HUES64 (cell line): Measurements from ENCODE around the gene PLIN4. TPM values are rescaled to one million over a fixed set of nuclear protein-coding genes. Genes with fewer than 3 reads are reported as not detected.
"Not testable (repeated sequence)": the region's sequence is repeated elsewhere in the genome, so short reads cannot be mapped to it uniquely, and the experiment has no call there.

ENCODE experiments used
- H3K27ac ChIP-seq: 2 replicates; pipeline ENCODE4 v1.7.0; 2013; ENCODE audit warnings: low read depth, low read length, inconsistent platforms
- H3K27me3 ChIP-seq: 2 replicates; pipeline ENCODE4 v1.6.1; 2013; ENCODE audit warnings: mild to moderate bottlenecking, low read length; ENCODE audit not compliant: insufficient read depth
- H3K36me3 ChIP-seq: 2 replicates; pipeline ENCODE4 v1.6.1; 2013; ENCODE audit warnings: mild to moderate bottlenecking, low read length; ENCODE audit not compliant: insufficient read depth
- H3K4me1 ChIP-seq: 2 replicates; pipeline ENCODE4 v1.6.1; 2013; ENCODE audit warnings: mild to moderate bottlenecking, low read length, moderate library complexity; ENCODE audit not compliant: insufficient read depth
- H3K4me3 ChIP-seq: 2 replicates; pipeline ENCODE4 v1.5.1; 2013; ENCODE audit warnings: mild to moderate bottlenecking, low read length, moderate library complexity
- H3K9ac ChIP-seq: 2 replicates; pipeline ENCODE4 v1.6.1; 2013; ENCODE audit warnings: mild to moderate bottlenecking, low read depth, low read length
- H3K9me3 ChIP-seq: 2 replicates; pipeline ENCODE4 v1.6.1; 2013; ENCODE audit warnings: low read depth, low read length; ENCODE audit not compliant: insufficient read depth
- WGBS: fragments of 150-250, 120-280 bp; methylation state at CpG from one replicate; pipeline ENCODE4 v1.1.7; 2013; ENCODE audit warnings: missing lambda C conversion rate; 5-methylcytosine and 5-hydroxymethylcytosine counted together
- polyA plus RNA-seq, 2 experiments: library from polyadenylated mRNA; stranded (reverse); fragments of 50-300 nt; gene quantifications; one replicate each; pipeline ENCODE4 v1.2.3, GENCODE V29; 2013

PLIN4 gene
- polyA plus RNA-seq (2013, experiment 1 of 2), result 0.05 TPM
- 0.06 TPM for polyA plus RNA-seq (2013, experiment 2 of 2)

GRCh38 chr19:4518345-4519171, at the start of gene PLIN4:
PLIN4 (minus strand) TSS chr19:4518486; CDS start chr19:4518272, 214 bp downstream.
- H3K4me3 ChIP-seq, result no peak within 1 kb of the TSS
- no peaks in the 10 kb centered on the region for H3K9me3 ChIP-seq
- H3K27ac ChIP-seq, result no peak within 1 kb of the TSS
- no peaks in the 10 kb centered on the region for H3K36me3 ChIP-seq
- H3K4me1 ChIP-seq, result no peaks in the 10 kb centered on the region
- H3K9ac ChIP-seq, result no peak within 1 kb of the TSS
- peaks cover 11% of the 10 kb centered on the region; the same call in 1 of the 2 replicates for H3K27me3 ChIP-seq
- 89% methylated on average over 34 of the region's 34 CpGs for WGBS

GRCh38 chr19:4567584-4568071, 49.3 kb upstream of the PLIN4 start:
- no peaks in the 10 kb centered on the region for H3K36me3 ChIP-seq
- H3K4me1 ChIP-seq, result no peaks in the 10 kb centered on the region
- no peaks in the 10 kb centered on the region for H3K9me3 ChIP-seq
- 63% methylated on average over 14 of the region's 14 CpGs for WGBS
- no peak overlapping the region for H3K27ac ChIP-seq
- H3K9ac ChIP-seq, result no peak overlapping the region
- H3K27me3 ChIP-seq, result no peaks in the 10 kb centered on the region
- H3K4me3 ChIP-seq, result no peak overlapping the region

- H3K36me3 ChIP-seq, result no peaks in the 10 kb centered on the region
- no peak overlapping the region for H3K4me3 ChIP-seq
- no peaks in the 10 kb centered on the region for H3K27me3 ChIP-seq
- 94% methylated on average over 35 of the region's 35 CpGs for WGBS
- H3K4me1 ChIP-seq, result no peaks in the 10 kb centered on the region
- no peak overlapping the region for H3K9ac ChIP-seq
- H3K9me3 ChIP-seq, result no peaks in the 10 kb centered on the region
- H3K27ac ChIP-seq, result no peak overlapping the region
Measured at GRCh38 chr19:4566402-4567051, 48.2 kb upstream of the PLIN4 start.

- not testable (repeated sequence) for H3K4me1 ChIP-seq, H3K9me3 ChIP-seq, H3K27me3 ChIP-seq, H3K4me3 ChIP-seq, H3K36me3 ChIP-seq, H3K27ac ChIP-seq, H3K9ac ChIP-seq
- WGBS, result 92% methylated on average over 5 of the region's 5 CpGs
Measured at GRCh38 chr19:4563562-4563961, 45.3 kb upstream of the PLIN4 start.

GRCh38 chr19:4562085-4562484, 43.8 kb upstream of the PLIN4 start:
- not testable (repeated sequence) for H3K27me3 ChIP-seq, H3K4me1 ChIP-seq, H3K36me3 ChIP-seq, H3K9me3 ChIP-seq, H3K4me3 ChIP-seq, H3K27ac ChIP-seq, H3K9ac ChIP-seq
- 92% methylated on average over 6 of the region's 7 CpGs for WGBS

DNA sequence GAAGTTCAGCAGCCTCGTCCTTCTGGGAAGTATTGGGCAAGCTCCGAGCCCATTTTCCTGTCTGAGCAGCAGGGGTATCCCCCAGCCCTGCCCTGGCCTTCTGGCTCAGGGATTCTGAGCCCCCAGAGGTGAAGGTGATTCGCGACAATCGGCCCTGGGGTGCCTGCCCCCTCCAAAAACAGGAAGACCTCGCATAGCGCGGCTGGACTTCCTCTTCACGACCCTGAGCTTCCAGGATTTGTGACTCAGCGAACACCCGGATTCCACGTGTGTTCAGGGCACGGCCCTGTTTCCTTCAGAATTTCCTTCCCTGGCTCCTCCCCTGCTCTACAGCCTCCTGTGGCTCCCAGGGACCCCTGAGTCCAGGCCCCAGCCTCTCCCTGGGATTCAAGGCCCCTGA, 41.3 kb upstream of the PLIN4 start, which contains the start of gene SEMA6B:
Gene SEMA6B (minus strand): TSS at position 116 of the 400 bp plus-strand sequence. CDS start 1,227 bp downstream, outside the sequence.
- Histone ChIP-seq H3K4me1 (no peaks in the 10 kb centered on the region; the same call in 1 of the 2 replicates), H3K9me3 (no peaks in the 10 kb centered on the region), H3K9ac (no peak within 1 kb of the TSS), H3K36me3 (peaks cover 13% of the 10 kb centered on the region; the same call in 1 of the 2 replicates), H3K27ac (no peak within 1 kb of the TSS), H3K4me3 (no peak within 1 kb of the TSS), H3K27me3 (no peaks in the 10 kb centered on the region)
- WGBS, result 90% methylated on average over 13 of the region's 13 CpGs

DNA sequence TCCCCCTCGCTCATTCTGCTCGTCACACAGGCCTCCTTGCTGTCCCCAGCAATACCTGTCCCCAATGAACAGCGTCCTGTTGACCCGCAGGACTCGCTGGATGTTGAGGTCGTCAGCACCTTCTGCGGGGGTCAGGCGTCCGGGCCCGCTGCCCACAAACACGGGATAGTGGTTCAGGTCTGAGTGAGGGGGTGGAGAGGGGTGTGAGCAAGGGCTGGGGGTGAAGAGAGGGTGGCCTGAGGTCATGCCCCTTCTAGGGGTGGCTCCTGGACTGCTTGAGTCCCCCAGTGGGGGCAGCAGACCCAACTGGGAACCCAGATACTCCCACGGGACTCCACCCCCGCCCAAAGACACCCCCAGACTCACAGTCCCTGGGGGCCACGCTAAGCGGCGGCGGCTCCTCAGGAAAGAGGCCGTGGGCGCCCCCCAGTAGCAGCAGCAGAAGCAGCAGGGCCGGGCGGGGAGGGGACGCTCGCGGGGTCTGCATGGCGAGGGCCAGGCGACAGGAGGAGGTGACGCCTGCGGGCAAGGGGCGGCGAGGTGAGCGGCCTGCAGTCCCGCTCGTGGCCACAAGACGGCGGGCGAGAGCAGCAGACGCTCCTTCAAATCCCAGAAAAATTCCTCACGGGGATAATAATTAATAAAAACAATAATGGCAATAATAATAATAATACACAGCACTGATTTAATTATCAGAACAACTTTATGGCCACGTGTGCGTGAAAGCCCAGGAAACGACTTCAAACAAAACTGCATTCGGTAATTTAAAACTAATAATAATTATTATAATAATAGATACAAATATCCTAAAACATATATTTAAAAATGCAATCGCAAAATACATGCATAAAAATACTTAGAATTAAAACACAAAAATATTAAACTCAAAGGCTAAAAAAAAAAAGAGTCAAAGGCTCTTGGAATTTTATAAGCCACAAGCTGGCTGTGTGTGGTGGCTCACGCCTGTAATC, 40.0 kb upstream of the PLIN4 start:
- H3K36me3 ChIP-seq, result peaks cover 25% of the 10 kb centered on the region
- no peaks in the 10 kb centered on the region; the same call in 1 of the 2 replicates for H3K4me1 ChIP-seq
- H3K4me3 ChIP-seq, result no peak overlapping the region
- H3K9me3 ChIP-seq, result no peaks in the 10 kb centered on the region
- no peaks in the 10 kb centered on the region for H3K27me3 ChIP-seq
- no peak overlapping the region for H3K27ac ChIP-seq
- 42% methylated on average over 33 of the region's 44 CpGs for WGBS
- H3K9ac ChIP-seq, result no peak overlapping the region

DNA sequence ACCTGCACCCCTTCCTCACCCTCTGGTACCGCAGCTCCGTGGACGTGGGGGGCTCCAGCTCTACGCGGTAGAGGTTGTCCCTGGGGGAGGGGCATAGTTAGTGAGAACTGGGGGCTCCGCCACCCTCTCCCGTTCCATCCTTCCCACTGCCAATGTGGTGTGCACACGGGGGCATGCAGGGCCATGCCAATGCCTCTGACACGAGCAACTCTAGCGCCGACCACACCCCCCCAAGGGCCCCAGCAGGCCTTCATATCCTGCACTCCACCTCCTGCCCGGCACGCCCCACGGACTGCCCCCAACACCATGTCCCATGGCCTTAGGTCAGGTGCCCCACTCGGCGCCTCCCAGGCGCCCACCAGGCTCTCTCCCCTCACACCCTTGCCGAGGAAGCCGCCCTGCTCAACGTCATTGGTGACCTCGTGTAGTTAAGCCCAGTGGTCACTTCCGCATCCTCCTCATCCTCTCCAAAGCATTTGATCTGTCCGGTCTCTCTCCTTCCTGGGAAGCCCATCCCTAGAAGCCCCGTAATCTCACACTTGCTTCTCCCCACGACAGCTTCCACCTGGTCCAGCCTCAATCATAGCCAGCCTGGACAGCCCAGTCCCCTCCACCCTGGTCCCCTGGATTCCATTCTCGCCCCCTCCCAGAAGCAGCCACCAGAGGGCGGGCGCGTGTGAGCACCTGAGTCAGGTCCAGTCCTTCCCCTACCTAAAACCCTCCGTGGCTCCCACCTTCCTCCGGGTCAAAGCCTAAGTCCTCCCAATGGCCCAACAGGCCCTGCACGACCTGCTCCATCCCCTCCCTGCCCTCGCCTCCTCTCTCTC, 39.1 kb upstream of the PLIN4 start:
- H3K4me3 ChIP-seq, result no peak overlapping the region
- 87% methylated on average over 33 of the region's 33 CpGs for WGBS
- H3K9ac ChIP-seq, result no peak overlapping the region

GRCh38 chr19:4556597-4557127, 38.4 kb upstream of the PLIN4 start:
- H3K27ac ChIP-seq, result no peak overlapping the region
- H3K4me3 ChIP-seq, result no peak overlapping the region
- H3K9ac ChIP-seq, result no peak overlapping the region

More for the DNA sequence above, 39.1 kb upstream of the PLIN4 start:
- Histone ChIP-seq H3K36me3 (peaks cover 34% of the 10 kb centered on the region), H3K27me3 (no peaks in the 10 kb centered on the region), H3K9me3 (no peaks in the 10 kb centered on the region), H3K27ac (no peak overlapping the region), H3K4me1 (no peaks in the 10 kb centered on the region; the same call in 1 of the 2 replicates)

More at GRCh38 chr19:4556597-4557127, 38.4 kb upstream of the PLIN4 start:
- Histone ChIP-seq H3K27me3 (no peaks in the 10 kb centered on the region), H3K4me1 (no peaks in the 10 kb centered on the region; the same call in 1 of the 2 replicates), H3K36me3 (peaks cover 41% of the 10 kb centered on the region), H3K9me3 (no peaks in the 10 kb centered on the region)
- WGBS, result 87% methylated on average over 25 of the region's 25 CpGs
